Caco-2 (cell line): ENCODE measurements around the gene HOTAIR. TPM values are rescaled to one million over a fixed set of nuclear protein-coding genes. Genes with fewer than 3 reads are reported as not detected.

Experiments
- BruUV-seq: library from RNA; stranded (reverse); fragments of 400-500 nt; replicated peaks from 2 replicates; lab custom pipeline; 2021; lab: Mats Ljungman, UMichigan
- CTCF ChIA-PET: fragments of 300-600 bp; sonication (Branson Sonifier 250); formaldehyde crosslinking; loops from one replicate; lab custom pipeline; 2022; ENCODE audit warnings: antibody characterized with exemption; lab: Charles Lee
- POLR2A ChIA-PET: fragments of 300-600 bp; sonication (Branson Sonifier 250); formaldehyde crosslinking; loops from one replicate; lab custom pipeline; 2022; ENCODE audit warnings: antibody characterized with exemption; lab: Charles Lee
- DNase-seq, 2 experiments: peaks; one replicate each; pipeline versions ENCODE4 v3.0.0 to v3.0.0-alpha.2; 2020 to 2022
- H3K27me3 ChIP-seq: replicated peaks from 2 replicates; pipeline ENCODE4 v1.6.0; 2011; ENCODE audit warnings: low read length; ENCODE audit not compliant: control insufficient read depth, insufficient read depth
- H3K36me3 ChIP-seq: 2 replicates; pipeline ENCODE4 v1.5.1; 2011; ENCODE audit warnings: low read length; ENCODE audit not compliant: control insufficient read depth, insufficient read depth
- H3K4me1 ChIP-seq: fragments of 250-450 bp; sonication (Bioruptor Pico); 2 replicates; pipeline ENCODE4 v1.5.1; 2020; ENCODE audit warnings: mild to moderate bottlenecking
- H3K4me3 ChIP-seq: 2 replicates; pipeline ENCODE4 v1.5.1; 2011; ENCODE audit warnings: low read depth, mild to moderate bottlenecking, control low read depth, low read length
- H3K9me3 ChIP-seq: fragments of 250-450 bp; sonication (Bioruptor Pico); 2 replicates; pipeline ENCODE4 v1.5.1; 2020; ENCODE audit warnings: mild to moderate bottlenecking, moderate library complexity
- H3K27ac Mint-ChIP-seq: one replicate; pipeline ENCODE4 v1.8.0; 2022; ENCODE audit warnings: mixed read lengths; ENCODE audit not compliant: unreplicated experiment
- H3K27me3 Mint-ChIP-seq: one replicate; pipeline ENCODE4 v1.8.0; 2022; ENCODE audit warnings: mixed read lengths; ENCODE audit not compliant: insufficient read depth, unreplicated experiment
- H3K36me3 Mint-ChIP-seq: one replicate; pipeline ENCODE4 v1.8.0; 2022; ENCODE audit warnings: mild to moderate bottlenecking, mixed read lengths; ENCODE audit not compliant: insufficient read depth, unreplicated experiment
- H3K4me1 Mint-ChIP-seq: one replicate; pipeline ENCODE4 v1.8.0; 2022; ENCODE audit warnings: low read depth, mixed read lengths; ENCODE audit not compliant: unreplicated experiment
- H3K4me3 Mint-ChIP-seq: one replicate; pipeline ENCODE4 v1.8.0; 2022; ENCODE audit warnings: mild to moderate bottlenecking, moderate library complexity, mixed read lengths; ENCODE audit not compliant: unreplicated experiment
- H3K9me3 Mint-ChIP-seq: one replicate; pipeline ENCODE4 v1.8.0; 2022; ENCODE audit warnings: mixed read lengths; ENCODE audit not compliant: unreplicated experiment
- intact Hi-C: fragments of 100-400 bp; cut with micrococcal nuclease; formaldehyde crosslinking; loops from one replicate; pipeline ENCODE4 v1.10.0; 2022; ENCODE audit not compliant: unreplicated experiment
- total RNA-seq: library from RNA; stranded (reverse); gene quantifications from 2 replicates; pipeline ENCODE4 v1.2.3, GENCODE V29; 2022
- TF ChIP-seq, protein P1 (sequence below), 2 experiments: fragments of 200-600 bp in 1 of 2; IDR thresholded peaks; 1 replicate in 1 of 2; 2 replicates in 1 of 2; pipeline versions ENCODE4 v1.5.1 to v1.8.0; 2011 to 2022; ENCODE audit warnings: antibody characterized with exemption in 1 of 2, control low read depth in 1 of 2, inconsistent platforms in 1 of 2, low read depth in 1 of 2, low read length in 1 of 2, mild to moderate bottlenecking in 1 of 2, moderate library complexity in 1 of 2; ENCODE audit not compliant: insufficient read depth in 1 of 2, severe bottlenecking in 1 of 2, unreplicated experiment in 1 of 2

HOTAIR gene
- total RNA-seq, 1 experiment from 2014 or later = 1.9 TPM

GRCh38 chr12:53956914-53957536 lies 17.7 kb downstream of the HOTAIR start:
- Mint-ChIP-seq H3K27ac (no peak overlapping the region), H3K36me3 (peaks cover 9% of the 10 kb centered on the region), H3K9me3 (no peaks in the 10 kb centered on the region), H3K4me1 (peaks cover 14% of the 10 kb centered on the region), H3K27me3 (no peaks in the 10 kb centered on the region), H3K4me3 (no peak overlapping the region)
- intact Hi-C loops = no loop called here
- ChIA-PET POLR2A (no interaction called here), CTCF (no interaction called here)
- Histone ChIP-seq H3K9me3 (no peaks in the 10 kb centered on the region), H3K27me3 (no peaks in the 10 kb centered on the region), H3K4me3 (no peak overlapping the region), H3K4me1 (peaks cover 24% of the 10 kb centered on the region), H3K36me3 (no peaks in the 10 kb centered on the region)
- TSS peak; percentile 27 for BruUV-seq
- no peak for DNase-seq
- TF ChIP-seq, protein P1, sequence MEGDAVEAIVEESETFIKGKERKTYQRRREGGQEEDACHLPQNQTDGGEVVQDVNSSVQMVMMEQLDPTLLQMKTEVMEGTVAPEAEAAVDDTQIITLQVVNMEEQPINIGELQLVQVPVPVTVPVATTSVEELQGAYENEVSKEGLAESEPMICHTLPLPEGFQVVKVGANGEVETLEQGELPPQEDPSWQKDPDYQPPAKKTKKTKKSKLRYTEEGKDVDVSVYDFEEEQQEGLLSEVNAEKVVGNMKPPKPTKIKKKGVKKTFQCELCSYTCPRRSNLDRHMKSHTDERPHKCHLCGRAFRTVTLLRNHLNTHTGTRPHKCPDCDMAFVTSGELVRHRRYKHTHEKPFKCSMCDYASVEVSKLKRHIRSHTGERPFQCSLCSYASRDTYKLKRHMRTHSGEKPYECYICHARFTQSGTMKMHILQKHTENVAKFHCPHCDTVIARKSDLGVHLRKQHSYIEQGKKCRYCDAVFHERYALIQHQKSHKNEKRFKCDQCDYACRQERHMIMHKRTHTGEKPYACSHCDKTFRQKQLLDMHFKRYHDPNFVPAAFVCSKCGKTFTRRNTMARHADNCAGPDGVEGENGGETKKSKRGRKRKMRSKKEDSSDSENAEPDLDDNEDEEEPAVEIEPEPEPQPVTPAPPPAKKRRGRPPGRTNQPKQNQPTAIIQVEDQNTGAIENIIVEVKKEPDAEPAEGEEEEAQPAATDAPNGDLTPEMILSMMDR (IDR thresholded peaks at IDR 0.05; ENCODE audit: insufficient read depth in 1 of 2, low read depth in 1 of 2, low read length in 1 of 2, severe bottlenecking in 1 of 2, unreplicated experiment in 1 of 2) = no peak

GRCh38 chr12:53956251-53956887 lies 18.4 kb downstream of the HOTAIR start:
- TF ChIP-seq, protein P1 (IDR thresholded peaks at IDR 0.05; ENCODE audit: insufficient read depth in 1 of 2, low read depth in 1 of 2, low read length in 1 of 2, severe bottlenecking in 1 of 2, unreplicated experiment in 1 of 2) = no peak
- H3K36me3 Mint-ChIP-seq = peaks cover 9% of the 10 kb centered on the region
- ChIA-PET CTCF (no interaction called here), POLR2A (no interaction called here)
- DNase-seq = no peak
- H3K27ac Mint-ChIP-seq = no peak overlapping the region
- no peaks in the 10 kb centered on the region for H3K9me3 Mint-ChIP-seq
- H3K27me3 Mint-ChIP-seq = no peaks in the 10 kb centered on the region
- H3K36me3 ChIP-seq = no peaks in the 10 kb centered on the region
- peak overlapping the region; percentile 71 for H3K4me3 Mint-ChIP-seq
- BruUV-seq = no TSS peak
- no peaks in the 10 kb centered on the region for H3K27me3 ChIP-seq
- no peak overlapping the region for H3K4me3 ChIP-seq
- peaks cover 14% of the 10 kb centered on the region for H3K4me1 Mint-ChIP-seq
- intact Hi-C loops = no loop called here
- H3K9me3 ChIP-seq = no peaks in the 10 kb centered on the region
- H3K4me1 ChIP-seq = peaks cover 24% of the 10 kb centered on the region

DNA sequence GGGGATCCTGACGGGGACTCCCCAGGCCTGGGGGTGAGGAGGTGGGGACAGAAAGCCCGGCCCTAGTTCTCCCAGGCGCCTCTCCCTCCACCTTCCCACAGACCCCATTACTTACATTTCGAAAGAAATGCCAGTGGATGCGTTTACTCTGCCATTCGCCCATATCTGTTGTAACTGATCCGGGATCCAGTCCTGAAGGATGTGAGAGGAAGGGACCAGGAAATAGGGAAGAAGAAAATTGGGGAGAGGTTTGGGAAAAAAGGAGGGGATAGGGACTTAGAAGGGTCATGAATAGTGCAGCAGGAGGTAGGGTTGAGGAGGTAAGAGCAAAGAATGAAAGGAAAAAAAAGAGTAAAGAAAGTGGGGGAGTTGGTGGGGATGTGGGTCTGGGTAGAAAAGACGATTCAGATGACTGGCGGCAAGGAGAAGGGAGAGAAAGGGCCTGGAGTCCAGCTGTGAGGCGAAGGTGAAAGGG lies 18.9 kb downstream of the HOTAIR start:
- no peaks in the 10 kb centered on the region for H3K9me3 Mint-ChIP-seq
- H3K36me3 ChIP-seq = no peaks in the 10 kb centered on the region
- DNase-seq = no peak
- peaks cover 9% of the 10 kb centered on the region for H3K36me3 Mint-ChIP-seq
- BruUV-seq = no TSS peak
- peaks cover 14% of the 10 kb centered on the region for H3K4me1 Mint-ChIP-seq
- peak overlapping the region; percentile 94 for H3K4me3 ChIP-seq
- peaks cover 24% of the 10 kb centered on the region for H3K4me1 ChIP-seq
- H3K27me3 ChIP-seq = no peaks in the 10 kb centered on the region
- H3K27me3 Mint-ChIP-seq = no peaks in the 10 kb centered on the region
- ChIA-PET CTCF (interaction anchor here (1.2 kb wide), 1 partner anchor 17 kb away, joined by 16 read pairs; the partner anchor contains the start of gene HOXC13), POLR2A (no interaction called here)
- intact Hi-C loops = loop anchor here (2.0 kb wide), 1 partner anchor 23 kb away; no protein-coding TSS in a partner anchor
- no peak overlapping the region for H3K27ac Mint-ChIP-seq
- peak overlapping the region; percentile 71 for H3K4me3 Mint-ChIP-seq
- H3K9me3 ChIP-seq = no peaks in the 10 kb centered on the region
- TF ChIP-seq, protein P1 (IDR thresholded peaks at IDR 0.05; ENCODE audit: insufficient read depth in 1 of 2, low read depth in 1 of 2, low read length in 1 of 2, severe bottlenecking in 1 of 2, unreplicated experiment in 1 of 2) = no peak
